HEK293 (cell line): ENCODE measurements around the gene SLC25A30.

ENCODE experiments used
- CTCF ChIA-PET: fragments of 350-600 bp; formaldehyde crosslinking; extraction: SDS; loops from one replicate; lab custom pipeline; 2021; ENCODE audit warnings: antibody characterized with exemption; lab: Yijun Ruan, JAX
- POLR2A ChIA-PET: fragments of 300-600 bp; formaldehyde crosslinking; extraction: SDS; loops from one replicate; lab custom pipeline; 2020; ENCODE audit warnings: antibody characterized with exemption, inconsistent platforms; lab: Yijun Ruan, JAX
- H3K27ac ChIP-seq: fragments of 200-500 bp; sonication (Bioruptor generic); 2 replicates; pipeline ENCODE4 v1.5.1; 2014; ENCODE audit warnings: low read depth, low read length, control low read depth, inconsistent platforms; ENCODE audit errors: extremely low read depth
- H3K36me3 ChIP-seq, 2 experiments: fragments of 200-500 bp in 1 of 2; sonication (Bioruptor generic) in 1 of 2; 1 replicate in 1 of 2; 2 replicates in 1 of 2; pipeline ENCODE4 v1.5.1; 2014 to 2017; ENCODE audit warnings: inconsistent platforms in 2 of 2, low read length in 2 of 2; ENCODE audit not compliant: control insufficient read depth in 2 of 2, insufficient read depth in 1 of 2
- H3K4me1 ChIP-seq: fragments of 200-500 bp; sonication (Bioruptor generic); 2 replicates; pipeline ENCODE4 v1.5.1; 2014; ENCODE audit warnings: mild to moderate bottlenecking, low read length, inconsistent platforms; ENCODE audit not compliant: control insufficient read depth, insufficient read depth
- H3K4me3 ChIP-seq: 2 replicates; pipeline ENCODE4 v1.5.1; 2011; ENCODE audit warnings: low read depth, mild to moderate bottlenecking, control low read depth, low read length, moderate library complexity
- H3K9me3 ChIP-seq: fragments of 200-500 bp; sonication (Bioruptor generic); 2 replicates; pipeline ENCODE4 v1.5.1; 2014; ENCODE audit warnings: low read depth, low read length, inconsistent platforms; ENCODE audit not compliant: control insufficient read depth, insufficient read depth
- HOXD13 ChIP-seq: sonication (generic); formaldehyde crosslinking; IDR thresholded peaks from 2 replicates; pipeline ENCODE4 v1.8.0; 2022; ENCODE audit warnings: missing genetic modification reagents, borderline replicate concordance
- KLF10 ChIP-seq: fragments of 450-650 bp; IDR thresholded peaks from 2 replicates; pipeline ENCODE4 v1.5.1; 2018; ENCODE audit warnings: missing biosample characterization, mild to moderate bottlenecking, missing genetic modification characterization
- MEIS1 ChIP-seq: sonication (generic); formaldehyde crosslinking; IDR thresholded peaks from 2 replicates; pipeline ENCODE4 v1.8.1; 2022; ENCODE audit warnings: missing genetic modification reagents, mild to moderate bottlenecking, borderline replicate concordance
- PRDM4 ChIP-seq: fragments of 450-650 bp; formaldehyde crosslinking; IDR thresholded peaks from 2 replicates; pipeline ENCODE4 v1.5.1; 2017; ENCODE audit warnings: missing biosample characterization, missing genetic modification characterization
- PRDM6 ChIP-seq: fragments of 450-650 bp; formaldehyde crosslinking; IDR thresholded peaks from 2 replicates; pipeline ENCODE4 v1.5.1; 2017; ENCODE audit warnings: missing biosample characterization, missing genetic modification characterization
- ZFP37 ChIP-seq: fragments of 450-650 bp; formaldehyde crosslinking; IDR thresholded peaks from 2 replicates; pipeline ENCODE4 v1.5.1; 2016; ENCODE audit warnings: missing biosample characterization, missing genetic modification characterization
- ZNF114 ChIP-seq: fragments of 450-650 bp; formaldehyde crosslinking; IDR thresholded peaks from 2 replicates; pipeline ENCODE4 v1.5.0; 2017; ENCODE audit warnings: missing biosample characterization, missing genetic modification characterization
- ZNF202 ChIP-seq: fragments of 450-650 bp; formaldehyde crosslinking; IDR thresholded peaks from 2 replicates; pipeline ENCODE4 v1.5.1; 2016; ENCODE audit warnings: missing biosample characterization, missing genetic modification characterization, borderline replicate concordance
- ZNF366 ChIP-seq: fragments of 450-650 bp; formaldehyde crosslinking; conservative IDR thresholded peaks from 2 replicates; pipeline ENCODE4 v1.5.1; 2016; ENCODE audit warnings: missing biosample characterization, missing genetic modification characterization
- ZNF37A ChIP-seq: fragments of 450-650 bp; IDR thresholded peaks from 2 replicates; pipeline ENCODE4 v1.5.1; 2018; ENCODE audit warnings: missing biosample characterization, missing genetic modification characterization
- ZNF391 ChIP-seq: fragments of 450-650 bp; formaldehyde crosslinking; IDR thresholded peaks from 2 replicates; pipeline ENCODE4 v1.5.1; 2016; ENCODE audit warnings: low read depth, missing biosample characterization, missing genetic modification characterization, borderline replicate concordance
- ZNF513 ChIP-seq: fragments of 450-650 bp; IDR thresholded peaks from 2 replicates; pipeline ENCODE4 v1.5.1; 2018; ENCODE audit warnings: missing biosample characterization, missing genetic modification characterization
- ZNF549 ChIP-seq: fragments of 450-650 bp; IDR thresholded peaks from 2 replicates; pipeline ENCODE4 v1.5.1; 2018; ENCODE audit warnings: missing biosample characterization, missing genetic modification characterization, mild to moderate bottlenecking, inconsistent platforms, moderate library complexity
- ZNF571 ChIP-seq: fragments of 450-650 bp; formaldehyde crosslinking; IDR thresholded peaks from 2 replicates; pipeline ENCODE4 v1.5.0; 2017; ENCODE audit warnings: missing biosample characterization, missing genetic modification characterization
- ZNF610 ChIP-seq: fragments of 450-650 bp; formaldehyde crosslinking; IDR thresholded peaks from 2 replicates; pipeline ENCODE4 v1.5.1; 2016; ENCODE audit warnings: missing biosample characterization, missing genetic modification characterization, borderline replicate concordance
- ZNF624 ChIP-seq: fragments of 450-650 bp; formaldehyde crosslinking; IDR thresholded peaks from 2 replicates; pipeline ENCODE4 v1.5.1; 2017; ENCODE audit warnings: missing biosample characterization, missing genetic modification characterization
- ZNF645 ChIP-seq: fragments of 450-650 bp; formaldehyde crosslinking; IDR thresholded peaks from 2 replicates; pipeline ENCODE4; 2016; ENCODE audit warnings: missing biosample characterization, missing genetic modification characterization
- ZNF654 ChIP-seq: fragments of 450-650 bp; formaldehyde crosslinking; IDR thresholded peaks from 2 replicates; pipeline ENCODE4 v1.5.1; 2016; ENCODE audit warnings: low read depth, missing biosample characterization, missing genetic modification characterization
- ZNF664 ChIP-seq: fragments of 450-650 bp; formaldehyde crosslinking; IDR thresholded peaks from 2 replicates; pipeline ENCODE4 v1.5.1; 2016; ENCODE audit warnings: missing biosample characterization, missing genetic modification characterization
- ZNF677 ChIP-seq: fragments of 450-650 bp; IDR thresholded peaks from 2 replicates; pipeline ENCODE4 v1.5.0; 2018; ENCODE audit warnings: missing biosample characterization, mild to moderate bottlenecking, missing genetic modification characterization, moderate library complexity
- ZNF776 ChIP-seq: fragments of 450-650 bp; formaldehyde crosslinking; IDR thresholded peaks from 2 replicates; pipeline ENCODE4 v1.5.0; 2017; ENCODE audit warnings: missing biosample characterization, missing genetic modification characterization, borderline replicate concordance
- ZNF837 ChIP-seq: fragments of 450-650 bp; formaldehyde crosslinking; IDR thresholded peaks from 2 replicates; pipeline ENCODE4 v1.5.1; 2016; ENCODE audit warnings: missing biosample characterization, missing genetic modification characterization
- TF ChIP-seq, protein P1 (sequence below): fragments of 450-650 bp; formaldehyde crosslinking; IDR thresholded peaks from 2 replicates; pipeline ENCODE4 v1.5.1; 2016; ENCODE audit warnings: missing biosample characterization, missing genetic modification characterization, borderline replicate concordance
- TF ChIP-seq, protein P2 (sequence below): fragments of 450-650 bp; formaldehyde crosslinking; IDR thresholded peaks from 2 replicates; pipeline ENCODE4 v1.5.1; 2016; ENCODE audit warnings: missing biosample characterization, missing genetic modification characterization
- TF ChIP-seq, protein P3 (sequence below): IDR thresholded peaks from 2 replicates; pipeline ENCODE4 v1.6.1; 2011; ENCODE audit warnings: mild to moderate bottlenecking, low read depth, low read length, borderline replicate concordance
- TF ChIP-seq, protein P4 (sequence below): fragments of 450-650 bp; formaldehyde crosslinking; IDR thresholded peaks from 2 replicates; pipeline ENCODE4 v1.5.1; 2016; ENCODE audit warnings: missing biosample characterization, missing genetic modification characterization

SLC25A30 gene

DNA sequence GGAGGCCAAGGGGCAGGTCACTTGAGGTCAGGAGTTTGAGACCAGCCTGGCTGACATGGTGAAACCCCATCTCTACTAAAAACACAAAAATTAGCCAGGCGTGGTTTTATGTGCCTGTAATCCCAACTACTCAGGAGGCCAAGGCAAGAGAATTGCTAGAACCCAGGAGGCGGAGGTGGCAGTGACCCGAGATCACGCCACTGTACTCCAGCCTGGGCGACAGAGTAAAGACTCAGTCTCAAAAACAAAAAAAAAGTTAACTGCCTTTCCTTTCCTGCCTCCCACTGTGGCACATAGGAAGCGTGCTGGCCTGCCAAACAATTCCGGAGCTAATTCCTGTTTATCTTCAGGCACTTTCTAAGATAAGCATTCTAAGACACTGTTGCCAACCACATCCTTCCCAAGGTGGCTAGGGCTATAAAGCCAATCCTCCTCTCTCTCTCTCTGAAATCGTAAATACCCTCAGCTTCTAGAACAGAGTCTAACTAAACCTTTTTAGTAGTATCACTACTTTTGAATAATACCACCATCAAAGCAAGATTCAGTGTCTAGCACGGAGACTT lies 21.6 kb downstream of the SLC25A30 start:
- H3K4me1 ChIP-seq: 0 out of 2 replicates have a peak, but pooled peaks cover 3% of the 10 kb centered on the region
- ChIA-PET CTCF (interaction anchor here (0.6 to 1.2 kb wide), 2 partner anchors 86 to 395 kb away, joined by 3 to 5 read pairs; no protein-coding TSS in a partner anchor), POLR2A (no interaction called here)
- no peak overlapping the region for H3K27ac ChIP-seq
- no peaks in the 10 kb centered on the region for H3K9me3 ChIP-seq
- no peak overlapping the region for H3K4me3 ChIP-seq
- H3K36me3 ChIP-seq: peaks cover 11 to 29% of the 10 kb centered on the region in 2 experiments
- TF ChIP-seq ZNF610 (no peak), ZNF664 (tag by site-specific recombination) (no peak), ZNF202 (tag by site-specific recombination) (no peak), ZNF37A (tag by site-specific recombination) (no peak), ZNF677 (tag by site-specific recombination) (no peak), ZNF114 (tag by site-specific recombination) (no peak), ZNF391 (tag by site-specific recombination) (no peak), ZNF549 (no peak), ZNF513 (tag by site-specific recombination) (no peak), ZNF776 (tag by site-specific recombination) (no peak), ZNF366 (tag by site-specific recombination) (no peak), ZNF645 (tag by site-specific recombination) (no peak), KLF10 (tag by site-specific recombination) (no peak), ZNF654 (tag by site-specific recombination) (no peak), PRDM4 (tag by site-specific recombination) (no peak), ZNF837 (tag by site-specific recombination) (no peak), PRDM6 (tag by site-specific recombination) (peak; percentile 66), HOXD13 (CRISPR knock-in tag) (no peak), ZNF571 (tag by site-specific recombination) (no peak), ZFP37 (no peak), ZNF624 (no peak), MEIS1 (CRISPR knock-in tag) (no peak)
- TF ChIP-seq, protein P1, sequence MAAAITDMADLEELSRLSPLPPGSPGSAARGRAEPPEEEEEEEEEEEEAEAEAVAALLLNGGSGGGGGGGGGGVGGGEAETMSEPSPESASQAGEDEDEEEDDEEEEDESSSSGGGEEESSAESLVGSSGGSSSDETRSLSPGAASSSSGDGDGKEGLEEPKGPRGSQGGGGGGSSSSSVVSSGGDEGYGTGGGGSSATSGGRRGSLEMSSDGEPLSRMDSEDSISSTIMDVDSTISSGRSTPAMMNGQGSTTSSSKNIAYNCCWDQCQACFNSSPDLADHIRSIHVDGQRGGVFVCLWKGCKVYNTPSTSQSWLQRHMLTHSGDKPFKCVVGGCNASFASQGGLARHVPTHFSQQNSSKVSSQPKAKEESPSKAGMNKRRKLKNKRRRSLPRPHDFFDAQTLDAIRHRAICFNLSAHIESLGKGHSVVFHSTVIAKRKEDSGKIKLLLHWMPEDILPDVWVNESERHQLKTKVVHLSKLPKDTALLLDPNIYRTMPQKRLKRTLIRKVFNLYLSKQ (tag by site-specific recombination): no peak
- TF ChIP-seq, protein P2, sequence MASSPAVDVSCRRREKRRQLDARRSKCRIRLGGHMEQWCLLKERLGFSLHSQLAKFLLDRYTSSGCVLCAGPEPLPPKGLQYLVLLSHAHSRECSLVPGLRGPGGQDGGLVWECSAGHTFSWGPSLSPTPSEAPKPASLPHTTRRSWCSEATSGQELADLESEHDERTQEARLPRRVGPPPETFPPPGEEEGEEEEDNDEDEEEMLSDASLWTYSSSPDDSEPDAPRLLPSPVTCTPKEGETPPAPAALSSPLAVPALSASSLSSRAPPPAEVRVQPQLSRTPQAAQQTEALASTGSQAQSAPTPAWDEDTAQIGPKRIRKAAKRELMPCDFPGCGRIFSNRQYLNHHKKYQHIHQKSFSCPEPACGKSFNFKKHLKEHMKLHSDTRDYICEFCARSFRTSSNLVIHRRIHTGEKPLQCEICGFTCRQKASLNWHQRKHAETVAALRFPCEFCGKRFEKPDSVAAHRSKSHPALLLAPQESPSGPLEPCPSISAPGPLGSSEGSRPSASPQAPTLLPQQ (tag by site-specific recombination): no peak
- TF ChIP-seq, protein P3, sequence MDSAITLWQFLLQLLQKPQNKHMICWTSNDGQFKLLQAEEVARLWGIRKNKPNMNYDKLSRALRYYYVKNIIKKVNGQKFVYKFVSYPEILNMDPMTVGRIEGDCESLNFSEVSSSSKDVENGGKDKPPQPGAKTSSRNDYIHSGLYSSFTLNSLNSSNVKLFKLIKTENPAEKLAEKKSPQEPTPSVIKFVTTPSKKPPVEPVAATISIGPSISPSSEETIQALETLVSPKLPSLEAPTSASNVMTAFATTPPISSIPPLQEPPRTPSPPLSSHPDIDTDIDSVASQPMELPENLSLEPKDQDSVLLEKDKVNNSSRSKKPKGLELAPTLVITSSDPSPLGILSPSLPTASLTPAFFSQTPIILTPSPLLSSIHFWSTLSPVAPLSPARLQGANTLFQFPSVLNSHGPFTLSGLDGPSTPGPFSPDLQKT: no peak
- TF ChIP-seq, protein P4, sequence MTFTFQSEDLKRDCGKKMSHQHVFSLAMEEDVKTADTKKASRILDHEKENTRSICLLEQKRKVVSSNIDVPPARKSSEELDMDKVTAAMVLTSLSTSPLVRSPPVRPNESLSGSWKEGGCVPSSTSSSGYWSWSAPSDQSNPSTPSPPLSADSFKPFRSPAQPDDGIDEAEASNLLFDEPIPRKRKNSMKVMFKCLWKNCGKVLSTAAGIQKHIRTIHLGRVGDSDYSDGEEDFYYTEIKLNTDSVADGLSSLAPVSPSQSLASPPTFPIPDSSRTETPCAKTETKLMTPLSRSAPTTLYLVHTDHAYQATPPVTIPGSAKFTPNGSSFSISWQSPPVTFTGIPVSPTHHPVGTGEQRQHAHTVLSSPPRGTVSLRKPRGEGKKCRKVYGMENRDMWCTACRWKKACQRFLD (tag by site-specific recombination): no peak
